Testis (tissue), 3 donors: ENCODE measurements around the gene OPCML. TPM values are rescaled to one million over a fixed set of nuclear protein-coding genes. Genes with fewer than 3 reads are reported as not detected.

Source experiments
- DNase-seq: peaks from one replicate; pipeline ENCODE4 v3.0.0-alpha.2; 2019
- H3K27ac ChIP-seq, 2 donors: fragments of 200-600 bp; sonication (generic); one replicate each; pipeline ENCODE4 v1.5.1; 2019
- H3K27me3 ChIP-seq: fragments of 200-600 bp; sonication (generic); one replicate; pipeline ENCODE4 v1.5.1; 2019
- H3K36me3 ChIP-seq: fragments of 200-600 bp; sonication (generic); one replicate; pipeline ENCODE4 v1.5.1; 2017; ENCODE audit warnings: low read depth; ENCODE audit errors: missing control alignments
- H3K4me1 ChIP-seq: fragments of 200-600 bp; sonication (generic); one replicate; pipeline ENCODE4 v1.5.1; 2019
- H3K4me3 ChIP-seq, 2 donors: fragments of 200-600 bp; sonication (generic); one replicate each; pipeline ENCODE4 v1.5.1; 2017 to 2019
- H3K9me3 ChIP-seq: fragments of 200-600 bp; sonication (generic); one replicate; pipeline ENCODE4 v1.5.1; 2017
- POLR2A ChIP-seq: fragments of 450-650 bp; IDR thresholded peaks from one replicate; pipeline ENCODE4 v1.6.1; 2017; ENCODE audit warnings: antibody characterized with exemption, mild to moderate bottlenecking, moderate library complexity
- WGBS, 2 donors: methylation state at CpG; one replicate each; pipeline ENCODE4 v1.1.5; 2018; 5-methylcytosine and 5-hydroxymethylcytosine counted together
- intact Hi-C: fragments of 100-400 bp; cut with DNase I; formaldehyde crosslinking; loops from one replicate; pipeline ENCODE4 v1.15.1; 2023; ENCODE audit warnings: low total_unique reads
- polyA plus RNA-seq: library from polyadenylated mRNA; stranded (reverse); fragments of 350-450 nt; fragmentation: Illumina TruSeq; extraction: RNeasy Lipid Tissue Mini Kit (QIAGEN cat#74804); gene quantifications from one replicate; pipeline ENCODE4 v1.2.3, GENCODE V29; 2014; ENCODE audit warnings: low read depth, low replicate concordance; ENCODE audit not compliant: insufficient read depth
- total RNA-seq, 2 donors: library from RNA; depleted of rRNA; stranded (reverse); fragments of >200 nt; gene quantifications; one replicate each; pipeline ENCODE4 v1.2.3, GENCODE V29; 2016
- TF ChIP-seq, protein P1 (sequence below), 3 experiments: fragments of 450-650 bp in 2 of 3; fragments of 200-600 bp in 1 of 3; sonication (generic) in 1 of 3; IDR thresholded peaks; one replicate each; pipeline ENCODE4 v1.5.1; 2016 to 2019; ENCODE audit warnings: antibody characterized with exemption in 3 of 3, mild to moderate bottlenecking in 2 of 3, moderate library complexity in 1 of 3

The OPCML gene
- total and polyA plus RNA-seq, 3 donors from 2014 or later: 0.16 to 2.7 (median 0.62) TPM

- WGBS, 2 donors: 68 to 94% methylated on average over 4 of the region's 4 CpGs
- DNase-seq: no peak
- TF ChIP-seq, protein P1, sequence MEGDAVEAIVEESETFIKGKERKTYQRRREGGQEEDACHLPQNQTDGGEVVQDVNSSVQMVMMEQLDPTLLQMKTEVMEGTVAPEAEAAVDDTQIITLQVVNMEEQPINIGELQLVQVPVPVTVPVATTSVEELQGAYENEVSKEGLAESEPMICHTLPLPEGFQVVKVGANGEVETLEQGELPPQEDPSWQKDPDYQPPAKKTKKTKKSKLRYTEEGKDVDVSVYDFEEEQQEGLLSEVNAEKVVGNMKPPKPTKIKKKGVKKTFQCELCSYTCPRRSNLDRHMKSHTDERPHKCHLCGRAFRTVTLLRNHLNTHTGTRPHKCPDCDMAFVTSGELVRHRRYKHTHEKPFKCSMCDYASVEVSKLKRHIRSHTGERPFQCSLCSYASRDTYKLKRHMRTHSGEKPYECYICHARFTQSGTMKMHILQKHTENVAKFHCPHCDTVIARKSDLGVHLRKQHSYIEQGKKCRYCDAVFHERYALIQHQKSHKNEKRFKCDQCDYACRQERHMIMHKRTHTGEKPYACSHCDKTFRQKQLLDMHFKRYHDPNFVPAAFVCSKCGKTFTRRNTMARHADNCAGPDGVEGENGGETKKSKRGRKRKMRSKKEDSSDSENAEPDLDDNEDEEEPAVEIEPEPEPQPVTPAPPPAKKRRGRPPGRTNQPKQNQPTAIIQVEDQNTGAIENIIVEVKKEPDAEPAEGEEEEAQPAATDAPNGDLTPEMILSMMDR (IDR thresholded peaks at IDR 0.05): no peak
- no peak for TF ChIP-seq POLR2A
These were observed 874.3 kb downstream of the OPCML start for GRCh38 chr11:132658004-132658403.

DNA sequence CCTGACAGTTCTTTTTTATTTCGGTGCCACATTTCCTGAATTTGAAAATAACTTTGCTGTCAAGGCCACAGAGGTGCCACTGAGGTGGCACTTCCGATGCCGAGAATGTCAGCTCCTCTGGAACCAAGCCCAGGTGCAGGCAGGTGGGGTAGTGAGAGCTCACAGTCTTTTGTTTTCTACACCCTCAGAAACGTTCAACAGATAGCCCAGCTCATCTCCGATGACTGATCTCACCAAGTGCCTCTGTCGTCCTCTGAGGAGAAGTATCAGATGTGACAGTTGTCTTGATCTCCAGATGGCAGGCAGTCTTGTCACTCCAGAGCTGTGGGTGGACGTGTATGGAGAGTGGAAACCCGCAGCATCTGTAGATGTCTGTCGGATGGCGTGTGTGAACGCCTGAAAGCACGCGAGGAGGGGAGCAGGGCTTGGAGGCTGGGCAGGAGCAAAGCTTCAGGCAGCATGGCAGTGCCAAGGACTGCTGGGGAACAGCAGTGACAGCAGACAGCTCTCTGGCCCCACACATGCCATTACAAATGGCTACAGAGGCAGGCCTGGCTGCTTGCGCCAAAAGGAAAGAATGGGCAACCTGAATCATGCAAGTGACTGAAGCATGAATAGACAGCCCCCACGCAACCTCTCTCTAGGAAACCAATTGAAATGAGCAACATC, 877.0 kb downstream of the OPCML start:
- Histone ChIP-seq H3K36me3 (no peaks in the 10 kb centered on the region), H3K4me1 (no peaks in the 10 kb centered on the region), H3K4me3 (no peak overlapping the region), H3K27ac (no peak overlapping the region), H3K9me3 (no peaks in the 10 kb centered on the region), H3K27me3 (no peaks in the 10 kb centered on the region)
- 88 to 92% methylated on average over 14 to 15 of the region's 15 CpGs for WGBS, 2 donors
- intact Hi-C loops: no loop called here
- TF ChIP-seq, protein P1 (IDR thresholded peaks at IDR 0.05): no peak
- TF ChIP-seq POLR2A: no peak
- no peak for DNase-seq

More at GRCh38 chr11:132658004-132658403, 874.3 kb downstream of the OPCML start:
- Histone ChIP-seq H3K27me3 (no peaks in the 10 kb centered on the region), H3K36me3 (no peaks in the 10 kb centered on the region), H3K4me3 (no peak overlapping the region), H3K9me3 (no peaks in the 10 kb centered on the region), H3K27ac (no peak overlapping the region), H3K4me1 (no peaks in the 10 kb centered on the region)
- intact Hi-C loops: no loop called here

- WGBS, 2 donors: 89 to 91% methylated on average over 9 of the region's 9 CpGs
- Histone ChIP-seq H3K27ac (no peak overlapping the region), H3K9me3 (no peaks in the 10 kb centered on the region), H3K4me3 (no peak overlapping the region), H3K36me3 (no peaks in the 10 kb centered on the region), H3K27me3 (no peaks in the 10 kb centered on the region), H3K4me1 (no peaks in the 10 kb centered on the region)
- no peak for DNase-seq
- intact Hi-C loops: no loop called here
- no peak for TF ChIP-seq POLR2A
- TF ChIP-seq, protein P1 (IDR thresholded peaks at IDR 0.05): no peak
These were observed 879.1 kb downstream of the OPCML start for GRCh38 chr11:132653237-132653636.

DNA sequence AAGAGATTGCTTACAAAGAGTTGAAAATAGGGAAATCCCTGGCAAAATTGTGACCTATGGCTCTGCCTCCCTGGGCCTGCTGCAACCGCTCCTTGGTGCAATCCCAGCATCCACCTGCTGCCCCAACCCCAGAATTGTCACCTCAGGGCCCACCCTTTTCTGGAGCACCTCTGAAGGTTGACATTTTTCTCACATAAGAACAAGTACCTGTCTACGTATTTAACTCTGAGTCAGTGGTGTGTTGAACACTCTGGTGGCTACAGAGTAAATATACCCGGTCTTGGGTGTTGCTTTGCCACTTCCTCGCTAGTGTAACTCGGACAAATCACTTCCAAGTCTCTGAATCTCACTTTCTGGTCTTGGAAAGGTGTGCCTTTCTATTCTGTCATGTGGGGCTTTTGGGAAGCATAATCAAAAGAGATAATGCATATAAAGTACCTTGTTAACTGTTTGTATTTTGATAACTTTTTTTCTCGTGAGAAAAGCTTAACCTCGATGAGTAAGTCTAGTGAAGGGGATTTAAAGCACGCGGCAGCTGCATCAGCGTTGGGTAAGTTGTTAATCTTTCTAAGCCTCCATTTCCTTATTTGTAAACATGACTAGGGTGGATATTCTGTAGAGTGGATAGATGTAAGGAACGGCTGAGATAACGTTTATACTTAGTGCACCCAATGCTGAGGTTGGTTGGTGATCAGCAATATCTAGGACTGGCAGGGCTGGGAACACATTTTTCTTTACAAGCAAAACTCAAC, 881.2 kb downstream of the OPCML start:
- WGBS, 2 donors: 91 to 92% methylated on average over 12 of the region's 12 CpGs
- H3K27ac ChIP-seq: no peak overlapping the region
- TF ChIP-seq, protein P1 (IDR thresholded peaks at IDR 0.05): no peak
- TF ChIP-seq POLR2A: no peak

More for the DNA sequence above, 881.2 kb downstream of the OPCML start:
- no peak overlapping the region for H3K4me3 ChIP-seq
- H3K4me1 ChIP-seq: no peaks in the 10 kb centered on the region
- H3K27me3 ChIP-seq: no peaks in the 10 kb centered on the region
- intact Hi-C loops: no loop called here
- no peaks in the 10 kb centered on the region for H3K36me3 ChIP-seq
- H3K9me3 ChIP-seq: no peaks in the 10 kb centered on the region
- no peak for DNase-seq
